CD4-positive, alpha-beta memory T cell (primary cell): ENCODE results near the gene CYP4F8. TPM values are rescaled to one million over a fixed set of nuclear protein-coding genes. Genes with fewer than 3 reads are reported as not detected.

ENCODE experiments used
- CTCF ChIA-PET: fragments of 350-600 bp; sonication (Branson Sonifier 250); formaldehyde crosslinking; loops from one replicate; lab custom pipeline; 2021; ENCODE audit warnings: inconsistent platforms; ENCODE audit not compliant: partially characterized antibody; lab: Charles Lee
- POLR2A ChIA-PET: fragments of 350-600 bp; sonication (Branson Sonifier 250); formaldehyde crosslinking; loops from one replicate; lab custom pipeline; 2021; ENCODE audit not compliant: partially characterized antibody; lab: Charles Lee
- DNase-seq, 5 donors: peaks; one replicate each; pipeline versions ENCODE4 v3.0.0 to v3.0.0-alpha.2; 2020 to 2022; ENCODE audit warnings: mixed read lengths in 1 of 5
- H3K27ac ChIP-seq: one replicate; pipeline ENCODE4 v1.7.0; 2013; ENCODE audit warnings: low read depth, low read length
- H3K27me3 ChIP-seq: 2 replicates; pipeline ENCODE4 v1.7.0; 2013; ENCODE audit warnings: mild to moderate bottlenecking, low read length, moderate library complexity; ENCODE audit not compliant: insufficient read depth
- H3K36me3 ChIP-seq: 2 replicates; pipeline ENCODE4 v1.7.0; 2013; ENCODE audit warnings: mild to moderate bottlenecking, low read length, moderate library complexity; ENCODE audit not compliant: insufficient read depth
- H3K4me1 ChIP-seq: 2 replicates; pipeline ENCODE4 v1.7.0; 2013; ENCODE audit warnings: mild to moderate bottlenecking, low read length, moderate library complexity; ENCODE audit not compliant: insufficient read depth
- H3K4me3 ChIP-seq, 2 donors: one replicate each; pipeline ENCODE4 v1.7.0; 2013; ENCODE audit warnings: low read length in 2 of 2, mild to moderate bottlenecking in 1 of 2
- H3K9me3 ChIP-seq, 2 donors: one replicate each; pipeline ENCODE4 v1.7.0; 2013; ENCODE audit warnings: low read length in 2 of 2, control low read depth in 1 of 2; ENCODE audit not compliant: control insufficient read depth in 1 of 2
- H3K27ac Mint-ChIP-seq, 7 donors: one replicate each; pipeline ENCODE4 v1.8.0; 2020 to 2021; ENCODE audit warnings: mixed read lengths in 7 of 7, mild to moderate bottlenecking in 6 of 7, inconsistent platforms in 3 of 7, moderate library complexity in 3 of 7
- H3K27me3 Mint-ChIP-seq, 2 donors: one replicate each; pipeline ENCODE4 v1.8.0; 2020 to 2021; ENCODE audit warnings: mixed read lengths in 2 of 2
- H3K36me3 Mint-ChIP-seq, 2 donors: one replicate each; pipeline ENCODE4 v1.8.0; 2020 to 2021; ENCODE audit warnings: mixed read lengths in 2 of 2, inconsistent platforms in 1 of 2, mild to moderate bottlenecking in 1 of 2
- H3K4me1 Mint-ChIP-seq, 4 donors: one replicate each; pipeline ENCODE4 v1.8.0; 2020 to 2021; ENCODE audit warnings: mixed read lengths in 4 of 4, mild to moderate bottlenecking in 1 of 4
- H3K4me3 Mint-ChIP-seq, 8 donors: one replicate each; pipeline ENCODE4 v1.8.0; 2020 to 2021; ENCODE audit warnings: mixed read lengths in 8 of 8, mild to moderate bottlenecking in 7 of 8, moderate library complexity in 6 of 8, inconsistent platforms in 3 of 8
- H3K9me3 Mint-ChIP-seq, 8 donors: one replicate each; pipeline ENCODE4 v1.8.0; 2020 to 2021; ENCODE audit warnings: mixed read lengths in 8 of 8, mild to moderate bottlenecking in 5 of 8, inconsistent platforms in 3 of 8, moderate library complexity in 1 of 8
- intact Hi-C: fragments of 100-400 bp; cut with micrococcal nuclease; formaldehyde crosslinking; loops from one replicate; pipeline ENCODE4 v1.15.1; 2023
- polyA plus RNA-seq, 2 donors: library from polyadenylated mRNA; unstranded; fragments of 300-500 nt; fragmentation: Illumina TruSeq; gene quantifications; one replicate each; pipeline ENCODE4 v1.2.3, GENCODE V29; 2021
- total RNA-seq, 2 experiments: library from RNA; stranded (reverse); gene quantifications; one replicate each; pipeline ENCODE4 v1.2.3, GENCODE V29; 2021

The CYP4F8 gene
- total and polyA plus RNA-seq, 4 experiments from 2014 or later, result not detected

DNA sequence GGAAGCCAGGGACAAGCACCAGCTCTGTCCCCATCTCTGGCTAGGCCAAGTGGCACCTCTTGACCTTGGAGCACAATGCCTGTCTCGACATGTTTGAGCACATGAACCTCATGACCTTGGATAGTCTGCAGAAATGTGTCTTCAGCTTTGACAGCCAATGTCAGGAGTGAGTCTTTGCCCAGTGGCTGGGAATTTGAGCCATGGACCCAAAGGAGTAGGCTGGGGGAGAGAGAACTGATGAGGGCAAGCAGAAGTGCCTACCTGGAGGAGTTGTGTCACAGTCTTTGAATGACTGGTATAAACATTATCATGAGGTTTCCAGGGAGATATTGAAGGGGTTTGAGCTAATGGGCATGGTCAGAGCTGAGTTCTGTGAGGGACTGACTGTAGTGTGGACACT is 51.2 kb downstream of the CYP4F8 start:
- POLR2A ChIA-PET, result no interaction called here
- H3K9me3 Mint-ChIP-seq, result peaks cover 0 to 12% (median 3%) of the 10 kb centered on the region in 8 donors
- peaks cover 23 to 33% of the 10 kb centered on the region in 2 donors for H3K27me3 Mint-ChIP-seq

DNA sequence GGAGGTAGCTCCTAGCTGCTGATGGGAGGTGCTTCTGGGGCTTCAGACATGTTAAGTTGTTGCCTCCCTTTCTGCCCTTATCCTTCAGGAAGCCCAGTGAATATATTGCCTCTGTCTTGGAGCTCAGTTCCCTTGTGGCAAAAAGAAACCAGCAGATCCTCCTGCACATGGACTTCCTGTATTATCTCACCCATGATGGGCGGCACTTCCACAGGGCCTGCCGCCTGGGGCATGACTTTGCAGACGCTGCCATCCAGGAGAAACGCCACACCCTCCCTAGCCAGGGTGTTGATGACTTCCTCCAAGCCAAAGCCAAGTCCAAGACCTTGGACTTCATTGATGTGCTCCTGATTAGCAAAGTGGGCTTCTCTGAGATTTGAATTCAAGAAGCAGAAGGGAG is 51.9 kb downstream of the CYP4F8 start:
- H3K4me3 ChIP-seq, result no peak overlapping the region
- intact Hi-C loops, result no loop called here
- POLR2A ChIA-PET, result no interaction called here
- peaks cover under 1 to 4% (median 2%) of the 10 kb centered on the region in 4 donors for H3K4me1 Mint-ChIP-seq
- no peaks in the 10 kb centered on the region for H3K9me3 ChIP-seq
- no peaks in the 10 kb centered on the region for H3K27me3 ChIP-seq
- no peaks in the 10 kb centered on the region for H3K36me3 ChIP-seq
- peaks cover 0 to 12% (median 3%) of the 10 kb centered on the region in 8 donors for H3K9me3 Mint-ChIP-seq
- H3K36me3 Mint-ChIP-seq, result no peaks in the 10 kb centered on the region
- H3K4me1 ChIP-seq, result peaks cover under 1% of the 10 kb centered on the region
- CTCF ChIA-PET, result no interaction called here
- no peak overlapping the region for H3K27ac Mint-ChIP-seq
- no peak overlapping the region for H3K27ac ChIP-seq
- DNase-seq, result no peak
- no peak overlapping the region for H3K4me3 Mint-ChIP-seq
- H3K27me3 Mint-ChIP-seq, result peaks cover 19 to 29% of the 10 kb centered on the region in 2 donors

More for the DNA sequence above, 51.2 kb downstream of the CYP4F8 start:
- DNase-seq, result no peak
- H3K9me3 ChIP-seq, result no peaks in the 10 kb centered on the region
- no peaks in the 10 kb centered on the region for H3K4me1 ChIP-seq
- H3K27me3 ChIP-seq, result no peaks in the 10 kb centered on the region
- no peaks in the 10 kb centered on the region for H3K36me3 ChIP-seq
- Mint-ChIP-seq H3K4me3 (no peak overlapping the region), H3K4me1 (no peaks in the 10 kb centered on the region), H3K27ac (no peak overlapping the region), H3K36me3 (no peaks in the 10 kb centered on the region)
- no peak overlapping the region for H3K27ac ChIP-seq
- intact Hi-C loops, result no loop called here
- H3K4me3 ChIP-seq, result no peak overlapping the region
- CTCF ChIA-PET, result no interaction called here

DNA sequence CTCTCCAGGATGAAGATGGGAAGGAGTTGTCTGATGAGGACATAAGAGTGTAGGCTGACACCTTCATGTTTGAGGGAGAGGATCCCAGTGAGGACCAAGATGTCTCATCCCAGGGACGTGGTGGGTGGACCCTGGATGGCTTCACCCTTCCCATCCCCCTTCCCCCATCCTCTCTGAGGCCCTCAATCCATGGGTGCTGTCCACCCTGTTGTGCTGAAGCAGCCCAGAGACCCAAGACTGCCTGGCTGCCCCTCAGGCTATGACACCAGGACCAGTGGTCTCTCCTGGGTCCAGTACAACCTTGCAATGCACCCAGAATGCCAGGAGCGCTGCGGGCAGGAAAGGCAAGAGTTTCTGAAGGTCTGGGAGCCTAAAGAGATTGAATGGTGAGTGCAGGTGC is 54.4 kb downstream of the CYP4F8 start:
- Histone ChIP-seq H3K4me3 (no peak overlapping the region), H3K4me1 (peaks cover 17% of the 10 kb centered on the region), H3K27ac (no peak overlapping the region), H3K27me3 (no peaks in the 10 kb centered on the region), H3K36me3 (no peaks in the 10 kb centered on the region), H3K9me3 (no peaks in the 10 kb centered on the region)
- H3K36me3 Mint-ChIP-seq, result no peaks in the 10 kb centered on the region
- CTCF ChIA-PET, result no interaction called here
- DNase-seq, result no peak
- H3K4me1 Mint-ChIP-seq, result peaks cover 16 to 23% (median 20%) of the 10 kb centered on the region in 4 donors
- H3K4me3 Mint-ChIP-seq, result no peak overlapping the region
- peaks cover 10 to 12% of the 10 kb centered on the region in 2 donors for H3K27me3 Mint-ChIP-seq
- H3K9me3 Mint-ChIP-seq, result peaks cover 0 to 4% (median 0%) of the 10 kb centered on the region in 8 donors
- no peak overlapping the region for H3K27ac Mint-ChIP-seq
- intact Hi-C loops, result no loop called here
- POLR2A ChIA-PET, result no interaction called here

DNA sequence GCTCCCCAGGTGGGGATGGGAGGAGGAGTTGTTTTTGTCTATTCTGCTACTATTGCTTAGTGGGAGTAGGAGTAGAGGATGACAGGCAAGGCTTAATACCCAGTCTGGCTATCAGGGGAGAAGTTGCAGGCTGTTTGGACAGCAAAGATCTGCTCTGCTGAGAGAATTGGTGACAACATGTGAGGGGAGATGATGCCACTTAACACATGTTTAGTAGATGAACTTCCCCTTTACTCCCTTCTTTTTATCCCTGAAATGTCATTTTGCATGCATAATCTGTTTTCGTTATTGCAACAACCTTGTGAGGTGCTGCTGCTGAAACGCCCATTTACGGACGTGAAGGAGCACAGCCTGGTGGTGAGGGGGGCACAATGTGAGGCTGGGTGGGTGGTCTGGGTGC is 54.9 kb downstream of the CYP4F8 start:
- H3K4me3 ChIP-seq, result no peak overlapping the region
- H3K27me3 Mint-ChIP-seq, result peaks cover 8 to 10% of the 10 kb centered on the region in 2 donors
- intact Hi-C loops, result no loop called here
- CTCF ChIA-PET, result no interaction called here
- H3K4me1 Mint-ChIP-seq, result peaks cover 17 to 27% (median 20%) of the 10 kb centered on the region in 4 donors
- no peak overlapping the region for H3K27ac ChIP-seq
- H3K4me3 Mint-ChIP-seq, result no peak overlapping the region
- POLR2A ChIA-PET, result no interaction called here
- H3K27ac Mint-ChIP-seq, result no peak overlapping the region
- no peak for DNase-seq
- H3K27me3 ChIP-seq, result no peaks in the 10 kb centered on the region
- H3K4me1 ChIP-seq, result peaks cover 17% of the 10 kb centered on the region
- H3K9me3 ChIP-seq, result no peaks in the 10 kb centered on the region
- H3K36me3 Mint-ChIP-seq, result no peaks in the 10 kb centered on the region
- H3K36me3 ChIP-seq, result no peaks in the 10 kb centered on the region
- H3K9me3 Mint-ChIP-seq, result peaks cover 0 to 2% (median 0%) of the 10 kb centered on the region in 8 donors

DNA sequence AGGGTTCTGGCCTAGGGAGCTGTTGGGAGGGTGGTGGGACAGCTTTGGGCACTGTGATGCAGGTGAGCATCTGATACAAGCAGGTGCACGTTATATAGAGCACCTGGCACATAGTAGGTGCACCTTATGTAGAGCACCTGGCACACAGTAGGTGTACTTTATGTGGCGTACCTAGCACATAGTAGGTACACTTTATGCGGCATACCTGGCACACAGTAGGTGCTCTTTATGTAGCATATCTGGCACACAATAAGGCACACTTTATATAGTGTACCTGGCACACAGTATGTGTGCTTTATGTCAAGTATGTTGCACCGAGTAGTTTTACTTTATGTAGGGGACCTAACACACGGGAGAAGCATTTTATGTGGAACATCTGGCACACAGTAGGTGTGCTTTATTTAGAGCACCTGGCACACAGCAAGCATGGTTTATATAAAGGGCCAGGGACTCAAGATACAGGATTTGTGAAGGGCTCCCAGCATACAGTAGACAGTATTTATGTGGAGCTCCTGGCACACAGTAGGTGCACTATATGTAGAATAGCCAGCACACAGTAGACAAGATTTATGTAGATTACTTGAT is 56.3 kb downstream of the CYP4F8 start:
- no peak for DNase-seq
- Histone ChIP-seq H3K9me3 (no peaks in the 10 kb centered on the region), H3K27me3 (no peaks in the 10 kb centered on the region), H3K4me3 (no peak overlapping the region), H3K4me1 (peaks cover 17% of the 10 kb centered on the region), H3K36me3 (no peaks in the 10 kb centered on the region), H3K27ac (no peak overlapping the region)
- intact Hi-C loops, result no loop called here
- CTCF ChIA-PET, result no interaction called here
- Mint-ChIP-seq H3K27me3 (peaks cover 0 to 3% of the 10 kb centered on the region in 2 donors), H3K36me3 (no peaks in the 10 kb centered on the region), H3K4me1 (peaks cover 17 to 36% (median 23%) of the 10 kb centered on the region in 4 donors), H3K4me3 (no peak overlapping the region), H3K27ac (peak overlapping the region in 1 of 7 donors; percentile 57), H3K9me3 (no peaks in the 10 kb centered on the region)
- POLR2A ChIA-PET, result no interaction called here

DNA sequence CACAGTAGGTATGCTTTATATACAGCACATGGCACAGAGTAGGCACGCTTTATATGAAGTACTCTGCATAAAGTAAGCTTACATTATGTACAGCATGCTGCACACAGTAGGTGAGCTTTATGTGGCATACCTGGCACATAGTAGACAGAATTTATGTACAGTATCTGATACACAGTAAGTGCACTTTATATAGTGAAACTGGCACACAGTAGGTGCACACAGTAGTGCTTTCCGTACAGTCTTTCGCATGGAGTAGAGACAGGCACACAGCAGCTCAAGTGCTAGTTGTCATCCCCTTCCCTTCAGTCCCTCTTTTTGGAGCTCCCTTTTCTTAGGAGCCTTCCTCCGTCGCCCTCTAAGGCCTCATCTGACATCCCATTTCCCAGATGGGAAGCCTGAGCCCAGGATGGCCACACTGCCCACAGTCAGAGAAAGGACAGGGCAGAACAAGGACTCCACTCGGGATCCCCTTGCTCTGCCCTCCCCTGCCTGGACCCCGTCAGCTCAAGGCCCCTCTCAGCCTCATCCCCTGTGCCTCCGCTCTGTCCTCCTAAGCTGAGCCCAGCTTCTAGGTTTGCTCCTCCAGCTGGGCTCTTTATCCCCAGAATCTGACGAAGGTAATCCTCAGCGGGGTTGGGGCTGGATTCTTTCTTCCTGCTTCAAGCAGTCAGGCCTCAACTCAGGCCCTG is 57.0 kb downstream of the CYP4F8 start:
- no peak overlapping the region for H3K4me3 ChIP-seq
- H3K27ac ChIP-seq, result no peak overlapping the region
- no peaks in the 10 kb centered on the region for H3K36me3 ChIP-seq
- peak overlapping the region in 3 of 8 donors; percentile 7 to 32 (median 22) for H3K4me3 Mint-ChIP-seq
- no peak for DNase-seq
- peaks cover 17 to 36% (median 26%) of the 10 kb centered on the region in 4 donors for H3K4me1 Mint-ChIP-seq
- ChIA-PET POLR2A (no interaction called here), CTCF (no interaction called here)
- H3K27ac Mint-ChIP-seq, result peak overlapping the region; percentile 78 to 85 (median 83)
- H3K9me3 ChIP-seq, result no peaks in the 10 kb centered on the region
- peaks cover 0 to 3% (median 0%) of the 10 kb centered on the region in 8 donors for H3K9me3 Mint-ChIP-seq
- no peaks in the 10 kb centered on the region for H3K36me3 Mint-ChIP-seq
- no peaks in the 10 kb centered on the region for H3K27me3 ChIP-seq
- intact Hi-C loops, result loop anchor here (2.0 kb wide), 1 partner anchor 43 kb away; no protein-coding TSS in a partner anchor
- peaks cover 0 to 3% of the 10 kb centered on the region in 2 donors for H3K27me3 Mint-ChIP-seq
- H3K4me1 ChIP-seq, result peaks cover 17% of the 10 kb centered on the region

DNA sequence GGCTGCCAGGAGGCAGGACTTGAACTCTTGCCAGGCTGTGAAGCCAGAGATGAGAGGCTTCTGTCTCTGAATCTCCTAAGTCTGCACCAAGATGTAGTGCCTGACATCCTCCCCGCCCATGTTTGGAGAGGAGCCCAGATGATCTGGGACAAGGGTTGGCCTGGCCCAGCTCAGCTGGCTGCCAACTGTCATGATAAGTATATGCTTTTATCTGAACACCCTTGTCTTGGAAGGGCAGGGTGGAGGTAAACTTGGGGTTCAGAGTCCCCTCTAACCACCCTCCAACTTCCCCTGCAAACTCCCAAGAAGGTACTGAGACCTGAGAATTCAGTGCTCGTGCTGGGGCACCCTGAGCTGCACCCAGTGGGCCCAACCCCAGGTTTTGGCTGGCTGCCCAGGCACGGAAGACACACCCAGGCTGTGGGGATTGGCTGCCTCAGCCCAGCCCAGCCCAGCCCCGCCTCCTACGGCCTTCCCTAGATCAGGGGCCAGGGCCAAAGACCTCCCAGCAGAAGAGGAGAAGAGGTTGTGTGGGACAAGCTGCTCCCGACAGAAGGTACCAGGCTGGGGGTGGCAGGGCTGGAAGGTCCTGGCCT is 57.7 kb downstream of the CYP4F8 start, which contains the start of gene CYP4F12:
TSS of gene CYP4F12 (plus strand) at position 508 of the 596 bp plus-strand sequence. CDS start 443 bp downstream, outside the sequence.
- no peaks in the 10 kb centered on the region for H3K27me3 ChIP-seq
- POLR2A ChIA-PET, result no interaction called here
- H3K36me3 Mint-ChIP-seq, result peaks cover 0 to 3% of the 10 kb centered on the region in 2 donors
- H3K27ac Mint-ChIP-seq, result peak within 1 kb of the TSS; percentile 78 to 85 (median 83)
- no peaks in the 10 kb centered on the region for H3K9me3 ChIP-seq
- CTCF ChIA-PET, result no interaction called here
- H3K4me1 ChIP-seq, result peaks cover 17% of the 10 kb centered on the region
- peak within 1 kb of the TSS in 5 of 8 donors; percentile 7 to 59 (median 22) for H3K4me3 Mint-ChIP-seq
- intact Hi-C loops, result loop anchor here (2.0 kb wide), 1 partner anchor 44 kb away; no protein-coding TSS in a partner anchor
- no peaks in the 10 kb centered on the region for H3K36me3 ChIP-seq
- peaks cover 0 to 4% (median 0%) of the 10 kb centered on the region in 8 donors for H3K9me3 Mint-ChIP-seq
- H3K4me1 Mint-ChIP-seq, result peaks cover 17 to 36% (median 27%) of the 10 kb centered on the region in 4 donors
- H3K27me3 Mint-ChIP-seq, result peaks cover 0 to 3% of the 10 kb centered on the region in 2 donors
- H3K27ac ChIP-seq, result no peak within 1 kb of the TSS
- no peak within 1 kb of the TSS for H3K4me3 ChIP-seq
- DNase-seq, result peak; percentile 21 to 45 (median 27)
